DMS153 (cell line): Measurements from ENCODE around the gene ADORA2A.
A peak's percentile ranks its signal among the peaks of the same experiment; 100 is the strongest.

Experiments used
- DNase-seq: peaks from one replicate; lab custom pipeline; 2025; lab: John Stamatoyannopoulos, UW

The ADORA2A gene

DNA sequence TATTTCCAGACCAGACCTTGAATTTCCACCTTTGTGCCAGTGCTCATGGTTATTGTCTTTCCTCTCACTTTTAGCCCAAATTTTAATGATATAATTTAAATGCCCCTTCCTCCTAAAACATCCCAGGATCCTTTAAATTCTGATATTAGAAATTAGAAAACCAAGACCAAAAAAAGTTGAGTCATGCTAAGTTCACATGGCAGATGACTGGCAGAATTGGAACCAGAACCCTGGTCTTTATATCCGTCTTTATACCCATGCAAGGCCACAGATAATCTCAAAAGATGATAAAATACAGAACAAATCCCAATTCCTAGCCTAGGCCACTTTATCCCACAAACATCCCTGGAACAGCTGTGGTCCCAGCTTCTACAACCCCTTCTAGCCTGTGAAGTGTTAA lies 26.5 kb downstream of the ADORA2A start:
- no peak for DNase-seq

DNA sequence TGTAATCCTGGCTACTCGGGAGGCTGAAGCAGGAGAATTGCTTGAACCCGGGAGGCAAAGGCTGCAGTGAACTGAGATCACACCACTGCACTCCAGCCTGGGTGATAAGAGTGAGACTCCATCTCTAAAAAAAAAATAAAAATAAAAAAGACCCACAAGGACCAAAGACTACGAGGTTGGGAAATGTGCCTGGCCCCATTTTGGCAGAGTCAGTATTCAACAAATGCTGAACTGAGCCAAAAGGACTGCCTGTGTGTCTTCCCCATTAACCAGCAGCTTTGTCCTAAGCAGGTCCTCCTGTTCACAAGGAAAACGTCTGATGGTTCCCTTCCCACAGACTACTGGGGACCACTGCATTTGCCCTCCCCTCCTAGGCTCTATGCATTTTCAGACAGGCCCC lies 27.6 kb downstream of the ADORA2A start:
- DNase-seq = no peak

DNA sequence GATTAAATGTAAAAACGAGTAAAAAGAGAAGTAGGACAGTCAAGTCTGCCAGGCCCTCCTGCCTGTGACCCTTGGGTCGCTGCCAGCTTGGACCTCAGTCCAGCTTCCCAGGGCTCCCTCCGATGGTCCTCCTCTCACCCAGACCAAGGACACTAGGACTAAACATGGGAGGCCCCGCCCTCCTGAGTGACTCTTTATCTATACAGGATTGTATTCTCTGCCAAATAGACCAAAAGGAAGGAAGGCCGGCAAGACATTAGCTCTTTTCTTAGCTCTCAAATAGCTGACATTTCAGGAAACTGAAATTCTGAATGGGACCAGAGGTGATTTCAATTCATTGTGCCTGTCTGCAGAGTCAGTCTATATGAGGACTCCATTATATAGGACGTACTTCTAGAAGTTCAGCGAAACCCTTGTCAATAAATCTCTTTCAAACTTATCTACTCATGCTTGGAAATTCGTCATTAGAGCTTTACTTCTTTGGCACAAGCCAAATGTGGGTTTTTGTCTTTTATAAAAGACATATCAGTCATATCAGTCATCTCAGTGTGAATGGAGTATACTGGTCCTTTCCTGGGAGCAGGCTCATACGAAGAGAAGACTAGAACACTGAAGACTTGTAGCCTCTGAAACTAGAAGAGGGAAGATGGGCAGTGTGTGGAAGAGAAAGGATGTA lies 28.5 kb downstream of the ADORA2A start:
- DNase-seq = no peak

DNA sequence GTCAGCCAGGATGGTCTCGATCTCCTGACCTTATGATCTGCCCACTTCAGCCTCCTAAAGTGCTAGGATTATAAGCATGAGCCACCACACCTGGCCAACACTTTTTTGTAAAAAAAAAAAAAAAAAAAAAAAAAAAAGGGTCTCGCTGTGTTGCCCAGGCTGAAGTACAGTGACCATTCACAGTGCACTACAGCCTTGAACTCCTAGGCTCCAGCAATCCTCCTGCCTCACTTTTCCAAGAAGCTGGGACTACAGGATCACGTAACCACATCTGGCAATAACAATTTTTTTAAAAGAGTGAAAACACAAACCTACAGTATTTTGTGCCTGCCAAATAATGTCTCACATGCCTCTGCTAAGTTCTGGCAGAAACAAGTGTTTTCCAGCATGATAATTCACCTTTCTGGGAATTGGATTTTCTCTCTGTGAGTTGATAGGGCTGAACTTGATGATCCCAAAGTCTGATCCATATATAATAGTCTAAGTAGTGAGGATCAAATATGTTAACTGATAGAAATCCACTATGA lies 30.6 kb downstream of the ADORA2A start:
- DNase-seq = no peak

DNA sequence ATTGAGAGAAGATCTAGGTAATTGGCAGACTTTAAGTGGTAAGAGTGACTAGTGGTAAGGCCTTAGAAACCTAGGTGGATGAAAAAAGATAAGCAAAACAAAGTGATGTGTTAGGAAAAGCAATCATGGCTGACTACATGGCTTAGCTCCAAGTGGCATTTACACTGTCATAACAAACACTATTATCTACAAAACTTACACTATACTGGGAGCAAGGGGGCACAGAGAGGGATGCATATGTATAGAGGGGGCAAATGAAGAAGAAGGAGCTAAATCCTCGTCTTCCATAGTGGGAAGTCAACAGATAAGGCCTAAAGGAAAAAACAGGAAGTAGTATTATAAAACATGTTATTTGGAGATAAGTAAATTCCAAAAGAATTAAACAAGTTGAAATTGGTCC lies 32.5 kb downstream of the ADORA2A start:
- no peak for DNase-seq

DNA sequence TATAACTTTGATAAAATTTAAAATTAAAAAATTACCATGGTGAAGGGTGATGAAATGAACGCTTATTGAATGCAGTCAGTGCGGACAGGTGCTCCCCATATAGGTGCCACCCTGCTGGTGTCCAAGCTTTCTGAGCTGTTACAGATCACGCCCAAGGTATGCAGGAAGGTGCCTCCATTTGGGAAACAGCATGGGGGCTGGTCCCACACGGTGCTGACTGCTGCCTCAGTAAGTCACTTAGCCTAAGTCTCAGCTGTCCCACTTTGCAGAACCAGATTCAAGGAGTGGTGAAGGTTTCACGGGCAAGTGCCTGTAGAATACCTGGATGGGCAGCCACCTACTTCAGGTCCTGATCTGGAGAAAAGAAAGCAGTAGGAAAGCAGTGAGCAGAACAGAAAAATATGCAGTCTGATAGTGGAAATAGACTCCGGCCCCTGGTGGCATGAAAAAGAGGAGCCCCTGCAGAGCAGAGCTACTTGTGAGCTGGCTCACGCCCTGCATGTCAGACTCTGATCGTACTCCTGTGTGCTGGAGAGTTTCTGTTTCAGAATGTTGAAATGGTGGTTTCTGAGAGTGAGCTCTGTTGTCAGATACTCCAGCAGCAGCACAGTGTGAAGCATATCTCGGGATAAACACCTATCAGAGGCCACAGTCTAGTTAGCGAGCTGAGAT lies 33.2 kb downstream of the ADORA2A start:
- DNase-seq = no peak

DNA sequence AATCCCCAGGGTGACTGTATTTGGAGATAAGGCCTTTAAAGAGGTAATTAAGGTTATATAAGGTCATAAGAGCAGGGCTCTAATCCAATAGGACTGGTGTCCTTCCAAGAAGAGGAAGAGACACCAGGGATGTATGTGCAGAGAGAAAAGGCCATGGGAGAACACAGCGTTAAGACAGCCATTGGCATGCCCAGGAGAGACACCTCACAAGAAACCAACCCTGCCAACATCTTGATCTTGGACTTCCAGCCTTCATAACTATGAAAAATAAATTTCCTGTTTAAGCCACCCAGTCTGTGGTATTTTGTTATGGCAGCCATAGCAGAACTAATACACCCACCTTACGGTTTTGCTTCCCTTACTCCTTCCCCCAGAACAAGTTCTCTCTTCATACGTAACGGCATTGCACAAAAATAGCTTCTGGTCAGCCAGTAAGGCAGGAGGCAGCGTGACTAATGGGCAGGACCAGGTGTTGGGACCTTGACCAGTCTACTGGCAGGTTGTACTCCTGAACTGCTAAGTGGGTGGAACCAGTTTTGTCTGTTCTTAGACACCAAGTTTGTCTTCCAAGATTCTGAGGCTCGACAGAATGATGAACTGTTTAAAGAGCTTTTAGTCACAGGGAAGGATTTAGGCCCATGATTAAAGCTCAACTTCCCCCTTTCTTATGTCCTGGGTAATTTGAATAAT lies 35.8 kb downstream of the ADORA2A start:
- DNase-seq = no peak

DNA sequence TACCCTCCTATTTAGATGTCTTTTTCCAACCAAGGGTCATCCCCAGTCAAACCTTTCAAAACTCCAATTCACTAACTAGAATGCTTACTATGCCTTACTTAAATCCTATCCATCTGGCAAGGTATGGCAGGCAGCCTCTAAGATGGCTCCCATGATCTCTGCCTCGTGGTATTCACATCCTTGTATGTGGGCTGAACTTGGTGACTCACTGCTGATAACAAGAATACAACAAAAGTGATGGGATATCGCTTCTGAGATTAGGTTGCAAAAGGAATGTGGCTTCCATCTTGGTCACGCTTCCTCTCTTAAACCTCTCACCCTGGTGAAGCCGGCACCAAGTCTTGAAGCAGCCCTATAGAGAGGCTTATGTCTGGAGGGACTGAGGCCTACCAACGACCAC lies 38.2 kb downstream of the ADORA2A start:
- DNase-seq = no peak

DNA sequence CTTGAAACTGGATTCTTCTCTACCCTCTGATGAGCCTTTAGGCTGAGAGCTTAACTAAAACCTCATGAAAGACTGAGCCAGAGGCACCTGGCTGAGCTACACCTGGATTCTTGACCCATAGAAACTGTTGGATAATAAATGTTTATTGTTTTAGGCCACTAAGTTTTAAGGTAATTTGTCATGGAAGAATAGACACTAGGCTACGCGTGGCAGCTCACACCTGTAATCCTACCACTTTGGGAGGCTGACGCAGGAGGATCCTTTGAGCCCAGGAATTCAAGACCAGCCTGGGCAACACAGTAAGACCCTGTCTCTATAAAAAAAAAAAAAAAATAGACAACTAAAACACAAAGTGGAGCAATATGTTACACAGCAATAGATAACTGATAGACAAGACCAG lies 38.6 kb downstream of the ADORA2A start:
- no peak for DNase-seq

DNA sequence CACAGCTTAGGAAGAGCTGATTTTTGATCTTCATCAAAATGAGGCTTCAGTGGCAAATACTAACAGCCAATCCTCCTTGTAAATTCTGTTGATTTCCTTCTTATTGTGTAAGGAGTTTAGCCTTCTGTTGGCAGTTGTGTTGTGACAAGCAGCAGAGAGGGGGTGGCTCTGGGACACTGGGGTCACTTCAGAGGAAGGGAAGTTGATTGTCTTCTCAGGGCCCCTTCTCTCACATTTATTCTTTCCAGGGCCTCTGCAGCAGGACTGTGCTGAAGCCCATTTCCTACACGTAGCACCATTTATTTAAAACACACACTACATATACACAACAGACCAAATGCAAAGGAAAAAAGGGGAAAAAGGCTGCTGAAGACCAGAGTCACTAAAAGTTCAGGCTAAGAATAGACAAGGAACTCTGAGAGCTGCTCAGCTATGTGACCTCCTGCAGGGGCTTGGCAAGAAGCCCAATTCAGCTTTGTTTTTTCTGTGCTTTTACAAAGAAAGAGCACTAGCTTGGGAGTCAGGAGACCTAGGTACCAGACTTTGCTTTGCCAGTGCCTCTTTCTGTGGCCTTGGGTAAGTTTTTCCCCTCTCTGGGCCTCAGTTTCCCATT lies 39.4 kb downstream of the ADORA2A start:
- DNase-seq = no peak

DNA sequence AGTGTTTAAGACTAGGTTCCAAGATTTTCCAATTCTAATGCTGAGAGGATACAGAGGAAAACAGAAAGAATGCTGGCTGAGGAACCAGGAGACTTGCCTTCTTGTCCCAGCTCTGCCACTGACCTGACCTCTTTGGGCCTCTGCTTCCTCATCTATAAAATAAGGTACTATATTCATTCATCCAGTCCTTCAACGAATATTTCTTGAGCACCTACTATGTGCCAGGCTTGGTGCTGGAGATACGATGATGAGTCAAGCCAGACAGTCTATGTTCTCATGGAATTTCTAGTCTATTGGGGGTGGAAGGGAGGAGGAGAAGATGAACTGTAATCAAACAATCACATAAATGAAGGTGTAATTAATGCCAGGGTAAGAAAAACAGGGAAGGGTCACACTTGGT lies 39.9 kb downstream of the ADORA2A start:
- DNase-seq = no peak

DNA sequence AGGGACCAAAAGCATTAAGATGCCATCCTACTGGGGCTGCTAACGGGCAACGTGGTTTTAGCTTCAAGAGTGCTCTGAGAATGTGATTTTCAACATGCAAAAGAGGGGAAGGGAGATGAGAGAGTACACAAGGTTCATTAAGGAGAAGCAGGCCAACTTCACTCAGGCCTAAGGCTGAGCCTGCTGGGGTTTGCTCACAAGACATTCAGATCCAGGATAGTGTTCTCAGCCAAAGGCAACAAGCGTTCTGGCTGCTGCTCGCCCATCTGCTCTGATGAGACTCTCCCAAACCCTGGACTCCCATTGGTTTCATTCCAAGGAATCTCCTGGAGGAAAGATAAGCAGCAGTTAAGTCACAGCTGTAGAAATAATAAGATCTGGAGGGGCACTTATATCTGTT lies 44.2 kb downstream of the ADORA2A start:
- DNase-seq = no peak

DNA sequence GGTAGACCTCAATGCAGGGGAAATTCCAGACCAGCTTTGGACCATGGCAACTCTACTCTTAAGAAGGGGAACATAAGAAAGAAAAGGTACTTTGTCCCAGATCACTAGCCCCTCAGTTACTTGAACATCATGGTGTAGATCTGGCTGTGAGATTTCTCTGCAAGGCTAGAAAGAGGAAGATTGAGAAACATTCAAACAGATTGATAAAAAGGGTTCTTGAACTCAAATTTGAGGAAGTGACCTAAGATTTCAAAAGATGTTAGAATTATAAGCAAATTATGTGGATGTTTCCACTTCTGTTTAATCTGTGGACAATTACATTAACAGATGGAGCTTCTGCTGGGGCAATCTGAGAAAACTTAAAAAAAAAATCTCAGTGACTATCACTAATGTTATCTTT lies 45.9 kb downstream of the ADORA2A start:
- DNase-seq = no peak

DNA sequence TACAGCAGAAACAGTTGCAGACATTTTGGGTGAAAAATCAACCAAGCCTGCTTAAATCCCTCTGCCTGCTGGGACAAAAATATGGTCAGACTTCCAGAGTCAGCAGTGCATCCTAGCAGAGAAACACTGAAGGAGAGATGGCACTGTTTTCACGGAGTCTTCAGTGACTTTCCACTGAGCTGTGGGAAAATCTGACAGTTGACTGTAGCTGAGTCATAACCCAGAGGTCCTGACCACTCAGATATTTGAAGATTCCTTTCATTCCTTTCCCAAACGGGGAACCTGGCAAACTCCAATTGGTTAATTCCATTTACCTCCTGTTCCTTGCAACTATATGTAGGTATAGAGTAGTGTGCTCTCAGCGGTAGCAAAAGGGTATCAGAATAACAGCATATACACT lies 46.8 kb downstream of the ADORA2A start:
- DNase-seq = no peak

DNA sequence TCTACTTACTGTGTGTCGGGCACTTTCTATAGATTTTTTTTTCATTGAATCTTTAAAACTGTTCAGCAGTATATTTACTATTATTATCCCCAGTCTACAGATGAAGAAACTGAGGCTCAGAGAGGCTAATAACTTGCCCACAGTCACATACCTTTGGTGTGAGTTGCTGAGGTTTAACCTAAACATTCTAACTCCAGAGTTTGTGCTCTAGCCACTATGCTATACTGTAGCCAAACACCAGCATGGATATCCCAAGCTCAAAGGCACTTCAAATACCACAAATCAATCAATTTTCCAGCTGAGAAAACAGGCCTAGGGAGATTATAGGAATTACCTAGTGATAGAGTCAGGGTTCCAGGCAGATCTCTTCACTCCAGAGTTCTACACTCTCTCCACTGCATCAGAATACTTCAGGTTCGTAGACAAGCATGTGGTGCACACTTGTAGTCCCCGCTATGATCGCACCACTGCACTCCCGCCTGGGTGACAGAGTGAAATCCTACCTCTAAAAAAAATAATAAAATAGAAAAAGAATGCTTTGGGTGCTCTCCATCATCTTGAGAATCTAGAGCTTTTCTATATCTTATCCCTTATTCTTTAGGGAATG lies 47.4 kb downstream of the ADORA2A start:
- no peak for DNase-seq

DNA sequence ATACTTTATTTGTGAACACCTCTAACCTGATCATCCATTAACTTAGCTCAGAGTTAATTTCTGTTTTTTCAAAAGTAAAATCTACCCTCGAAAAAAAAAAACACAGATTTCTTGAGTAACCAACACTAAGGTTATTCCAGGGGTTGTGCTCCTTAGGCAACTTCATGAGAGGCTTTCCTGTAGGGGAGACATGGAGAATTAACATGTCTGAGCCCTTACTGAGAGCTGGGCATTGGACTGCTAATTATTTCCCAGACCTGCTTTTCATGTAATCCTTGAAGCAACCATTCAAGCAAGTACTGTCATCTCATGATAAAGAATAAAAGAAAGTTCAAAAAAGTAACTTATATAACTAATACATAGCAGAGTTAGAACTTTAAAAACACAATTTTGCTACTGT lies 54.2 kb downstream of the ADORA2A start:
- no peak for DNase-seq

DNA sequence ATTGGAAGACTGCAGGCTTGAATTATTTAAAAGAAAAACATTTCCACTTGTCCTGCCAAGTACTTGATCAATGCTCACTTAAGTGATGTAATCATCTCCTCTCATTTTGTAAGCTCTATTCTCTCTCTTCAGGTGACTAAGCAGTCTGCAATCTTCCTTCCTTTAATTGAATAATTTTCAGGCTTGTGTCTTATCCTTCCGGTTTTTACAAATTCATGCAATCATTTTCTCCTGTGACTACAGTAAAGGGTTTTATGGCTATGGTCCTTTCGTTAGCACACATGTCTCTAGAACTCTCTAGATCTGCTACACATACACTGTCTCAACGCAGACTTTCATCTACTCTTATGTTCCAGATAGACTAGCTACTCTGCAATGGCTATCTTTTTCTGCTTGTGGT lies 55.2 kb downstream of the ADORA2A start:
- DNase-seq = peak; percentile 11

DNA sequence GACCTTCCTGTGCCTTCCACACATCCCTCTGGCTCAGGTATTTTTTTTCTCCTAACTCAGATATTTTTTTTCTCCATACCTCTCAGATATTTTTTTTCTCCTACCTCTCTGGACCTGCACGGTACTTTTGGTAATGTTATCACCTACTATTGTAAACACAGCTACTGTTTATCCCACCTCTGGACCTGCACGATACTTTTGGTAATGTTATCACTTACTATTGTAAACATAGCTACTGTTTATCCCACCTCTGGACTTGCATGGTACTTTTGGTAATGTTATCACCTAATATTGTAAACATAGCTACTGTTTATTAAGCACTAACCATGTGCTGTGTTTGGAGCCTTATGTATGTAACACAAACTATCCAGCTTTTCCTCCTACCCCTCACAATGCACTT lies 55.6 kb downstream of the ADORA2A start:
- DNase-seq = no peak

DNA sequence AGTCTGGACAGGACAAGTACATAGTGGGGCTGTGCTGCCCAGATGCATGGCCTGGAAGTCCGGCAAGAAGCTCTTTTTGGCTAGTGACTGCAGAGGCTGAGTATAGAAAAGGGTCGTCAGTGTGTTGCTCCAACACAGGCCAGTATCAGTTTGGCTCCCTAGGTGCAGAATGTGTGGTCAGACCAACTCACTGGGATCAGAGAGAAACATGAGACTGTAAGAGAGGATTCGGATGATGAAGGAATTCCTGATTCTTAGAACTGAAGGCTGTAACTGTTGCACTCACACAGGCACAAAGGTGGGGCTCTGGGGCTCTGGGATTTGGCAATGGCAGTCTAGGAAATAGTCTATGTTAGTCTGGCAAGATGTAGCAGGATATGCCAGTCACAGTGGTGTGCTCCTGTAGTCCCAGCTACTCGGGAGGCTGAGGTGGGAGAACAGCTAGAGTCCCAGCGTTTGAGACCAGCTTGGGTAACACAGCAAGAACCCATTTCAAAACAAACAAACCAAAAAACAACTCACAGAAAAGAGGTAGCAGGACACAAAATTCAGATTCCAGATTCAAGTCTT lies 56.7 kb downstream of the ADORA2A start:
- no peak for DNase-seq

DNA sequence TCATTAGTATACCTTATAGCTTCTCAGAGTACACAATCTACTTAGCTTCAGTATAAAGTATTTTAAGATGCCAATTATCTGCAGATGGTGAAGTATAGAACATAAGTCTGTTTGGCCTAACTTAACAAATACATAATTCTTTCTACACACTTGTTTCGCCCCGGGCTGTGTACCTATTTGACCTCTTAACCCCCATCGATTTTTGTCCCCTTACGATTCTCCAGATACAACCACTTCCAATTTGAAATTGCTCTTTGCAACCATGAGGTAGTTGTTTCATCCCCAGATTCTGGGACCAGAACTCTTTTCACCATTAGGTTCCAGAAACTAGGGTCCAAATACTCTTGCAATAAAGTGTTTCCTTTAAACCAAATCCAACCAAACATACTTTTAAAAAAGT lies 57.8 kb downstream of the ADORA2A start:
- no peak for DNase-seq

DNA sequence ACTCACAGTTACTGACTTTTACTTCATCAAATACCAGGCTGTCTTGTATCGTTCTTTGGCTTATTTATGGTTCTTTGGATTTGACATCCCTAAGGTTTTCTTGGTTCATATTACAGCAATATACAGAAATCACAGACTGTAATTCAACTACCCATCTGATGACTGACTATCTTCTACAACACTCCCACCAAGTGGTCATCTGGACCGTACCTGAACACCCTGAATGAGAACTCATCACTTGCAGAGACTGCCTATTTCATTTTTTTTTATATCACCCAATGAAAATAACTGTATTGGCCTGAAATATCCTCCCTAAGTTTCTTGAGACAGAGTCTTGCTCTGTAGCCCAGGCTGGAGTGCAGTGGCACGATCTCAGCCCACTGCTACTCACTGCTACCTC lies 58.2 kb downstream of the ADORA2A start:
- no peak for DNase-seq

DNA sequence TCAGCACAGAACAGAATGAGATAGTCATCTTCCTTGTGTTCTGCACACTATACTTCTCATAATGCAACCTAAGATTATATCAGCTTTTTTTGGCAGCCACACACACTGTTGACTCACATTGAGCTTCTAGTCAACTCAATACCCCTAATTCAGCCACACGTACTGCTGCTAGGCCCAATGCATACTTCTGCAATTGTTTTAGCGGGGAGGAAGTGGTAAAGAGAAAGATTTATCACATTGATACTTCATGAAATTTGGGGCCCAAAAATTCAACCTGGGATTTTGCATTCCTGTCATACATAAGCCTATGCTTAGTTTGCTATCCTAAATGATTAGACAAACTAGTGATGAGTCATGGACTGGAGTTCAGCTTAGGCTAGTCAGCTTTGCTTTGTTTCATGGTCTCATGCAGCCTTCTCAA lies 59.1 kb downstream of the ADORA2A start:
- DNase-seq = no peak
